Right forelimb (tissue), 1 donor: ENCODE results near the gene ZSWIM6.

Source experiments
- DNase-seq: peaks from one replicate; pipeline ENCODE4 v3.0.0-alpha.2; 2018

Gene ZSWIM6

DNA sequence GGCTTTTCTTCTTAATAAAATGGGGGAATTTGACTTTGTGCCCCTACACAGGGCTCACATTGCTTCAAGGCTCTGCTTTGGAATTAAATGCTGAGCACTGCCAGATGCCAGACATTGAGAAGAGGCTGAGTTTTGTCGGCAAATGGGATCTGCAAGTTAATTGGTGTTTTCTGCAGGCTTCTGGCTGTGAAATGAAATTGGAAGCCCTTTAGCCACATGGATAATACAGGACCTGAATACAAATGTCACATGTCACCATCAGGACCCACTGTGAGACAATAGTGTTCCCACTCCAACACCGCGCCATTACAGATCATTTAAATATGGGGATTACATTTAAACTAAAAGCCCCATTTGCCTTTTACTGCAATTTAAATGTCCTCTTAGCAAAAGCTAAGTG lies 164.4 kb downstream of the ZSWIM6 start:
- no peak for DNase-seq

DNA sequence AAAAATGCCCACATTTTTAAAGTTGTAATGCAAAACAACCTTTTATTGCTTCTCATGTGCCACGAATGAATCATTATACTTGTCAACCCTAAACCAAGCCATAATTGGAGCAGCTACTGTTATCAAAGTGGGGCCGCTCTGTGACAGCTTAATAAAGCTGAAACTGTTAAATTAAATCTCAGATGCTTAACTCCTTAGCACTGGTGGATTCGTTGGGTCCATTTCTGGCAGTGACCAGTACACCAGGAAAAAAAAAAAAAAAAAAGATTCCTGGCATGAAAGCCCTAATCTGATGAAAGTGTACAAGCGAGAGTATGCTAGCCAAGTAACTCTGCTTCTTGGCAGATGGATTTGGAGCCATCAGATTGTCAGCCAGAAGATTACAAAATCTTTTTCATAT lies 164.8 kb downstream of the ZSWIM6 start:
- no peak for DNase-seq

DNA sequence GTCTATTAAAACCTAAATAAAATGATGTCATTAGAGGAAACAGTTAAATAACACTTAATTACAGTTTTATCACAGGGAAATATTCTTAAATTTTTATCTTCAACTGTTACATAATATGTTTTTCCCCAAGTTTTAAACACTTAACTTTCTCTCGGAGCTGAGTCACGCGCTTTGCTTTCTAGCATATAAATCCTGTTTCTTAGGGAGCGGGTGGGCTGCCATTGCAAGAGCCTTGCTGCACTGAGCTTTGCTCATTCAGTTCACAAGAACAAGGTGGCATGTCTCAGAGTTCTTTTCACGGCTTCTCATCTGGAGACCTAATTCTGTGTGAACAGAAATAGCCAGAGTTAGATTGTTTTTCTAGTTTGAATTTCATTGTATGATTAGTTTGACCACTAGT lies 166.1 kb downstream of the ZSWIM6 start:
- DNase-seq, result no peak

DNA sequence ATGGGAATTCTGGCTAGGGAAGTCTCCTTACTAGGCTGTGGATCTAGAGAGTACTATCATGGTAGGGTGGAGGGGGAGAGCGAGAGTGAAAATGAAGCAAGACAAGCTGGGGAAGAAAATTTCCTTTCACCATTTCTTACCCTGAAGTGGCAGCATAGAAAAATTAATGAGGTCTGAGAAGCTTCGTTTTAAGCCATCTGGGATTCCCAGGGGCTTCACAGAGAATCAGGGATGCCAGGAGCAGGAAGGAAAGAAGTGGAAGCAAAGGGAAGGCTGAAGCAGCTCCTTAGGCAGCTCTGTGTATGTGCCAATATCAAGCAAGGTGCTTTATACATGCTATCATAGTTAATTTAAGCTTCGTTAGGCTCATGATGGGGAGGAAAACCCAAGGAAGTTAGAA lies 169.9 kb downstream of the ZSWIM6 start:
- no peak for DNase-seq

DNA sequence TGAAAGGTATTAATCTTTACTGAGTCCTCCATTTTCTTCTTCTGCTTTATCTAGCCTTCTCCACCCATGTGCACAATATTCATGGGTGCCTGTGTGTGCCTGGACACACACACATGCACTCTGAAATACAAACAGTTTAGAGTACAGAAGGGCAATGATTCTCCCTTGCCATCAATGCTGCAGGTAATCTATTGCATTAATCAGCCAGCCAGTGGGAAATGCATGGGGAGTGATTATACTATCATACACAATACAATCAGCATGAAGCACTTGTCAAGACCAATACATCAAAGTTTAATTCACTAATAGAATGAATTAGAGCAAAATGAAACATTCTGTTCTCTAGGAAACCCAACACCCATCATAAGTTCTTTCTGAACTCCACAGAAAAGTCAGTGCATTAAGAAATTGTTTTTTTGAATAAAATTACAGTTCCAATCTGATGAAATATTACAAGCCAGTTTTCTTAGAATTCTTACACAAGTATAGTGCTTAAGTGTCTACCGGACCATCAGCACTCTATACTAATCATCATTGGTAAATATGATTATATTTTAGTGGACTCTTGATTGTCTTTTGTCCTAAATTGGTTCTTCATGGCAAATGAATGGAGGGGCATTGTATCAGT lies 172.2 kb downstream of the ZSWIM6 start:
- DNase-seq, result no peak

DNA sequence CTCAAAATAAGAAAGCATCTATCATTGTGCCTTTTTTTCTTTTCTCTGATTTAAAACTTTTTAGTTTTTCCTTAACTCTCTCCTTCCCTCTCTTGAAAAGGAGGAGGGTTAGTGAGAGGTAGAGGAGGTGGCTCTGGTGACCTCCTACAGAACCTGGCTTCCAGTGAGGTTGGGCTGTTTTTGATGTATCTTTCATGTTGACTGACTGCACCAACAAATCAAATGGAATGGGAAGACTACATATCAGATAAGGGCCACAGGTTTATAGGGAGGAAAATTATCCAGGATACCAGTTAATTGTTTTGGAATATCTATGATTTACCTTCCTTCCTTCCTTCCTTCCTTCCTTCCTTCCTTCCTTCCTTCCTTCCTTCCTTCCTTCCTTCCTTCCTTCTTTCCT lies 173.2 kb downstream of the ZSWIM6 start:
- no peak for DNase-seq

DNA sequence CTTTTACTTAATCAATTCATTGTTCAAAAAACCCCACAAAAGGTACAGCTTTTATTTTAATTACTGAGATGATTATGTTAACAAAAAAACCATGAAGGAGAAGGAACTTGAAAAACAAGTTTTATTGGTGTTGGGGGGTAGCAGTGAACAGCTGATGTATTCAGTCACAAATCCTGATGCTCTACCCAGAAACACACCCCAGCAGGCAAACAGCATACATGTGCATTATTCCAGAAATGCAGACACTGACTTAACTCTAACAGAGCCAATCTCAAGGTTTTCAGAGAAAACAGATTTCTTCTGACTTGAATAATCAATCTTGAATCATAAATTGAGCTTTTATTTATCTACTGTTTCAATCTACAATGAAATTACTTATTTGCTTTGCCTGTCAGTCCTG lies 175.2 kb downstream of the ZSWIM6 start:
- no peak for DNase-seq

DNA sequence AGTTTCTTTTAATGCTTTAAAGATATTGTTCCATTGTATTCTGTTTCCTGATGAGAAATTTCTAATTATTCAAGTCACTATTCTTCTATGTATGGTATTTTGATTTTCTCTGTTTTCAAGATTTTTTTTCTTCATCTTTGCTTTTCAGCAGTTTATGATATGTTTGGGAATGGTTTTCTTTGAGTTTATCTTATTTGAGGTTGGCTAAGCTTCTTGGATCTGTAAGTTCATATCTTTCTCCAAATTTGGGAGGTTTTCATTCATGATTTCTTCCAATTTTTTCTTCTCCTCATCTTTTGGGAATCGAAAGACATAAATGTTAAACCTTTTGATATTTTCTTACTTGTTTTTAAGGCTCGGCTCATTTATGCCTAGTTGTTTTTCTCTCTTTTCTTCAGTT lies 184.9 kb downstream of the ZSWIM6 start:
- DNase-seq, result no peak

DNA sequence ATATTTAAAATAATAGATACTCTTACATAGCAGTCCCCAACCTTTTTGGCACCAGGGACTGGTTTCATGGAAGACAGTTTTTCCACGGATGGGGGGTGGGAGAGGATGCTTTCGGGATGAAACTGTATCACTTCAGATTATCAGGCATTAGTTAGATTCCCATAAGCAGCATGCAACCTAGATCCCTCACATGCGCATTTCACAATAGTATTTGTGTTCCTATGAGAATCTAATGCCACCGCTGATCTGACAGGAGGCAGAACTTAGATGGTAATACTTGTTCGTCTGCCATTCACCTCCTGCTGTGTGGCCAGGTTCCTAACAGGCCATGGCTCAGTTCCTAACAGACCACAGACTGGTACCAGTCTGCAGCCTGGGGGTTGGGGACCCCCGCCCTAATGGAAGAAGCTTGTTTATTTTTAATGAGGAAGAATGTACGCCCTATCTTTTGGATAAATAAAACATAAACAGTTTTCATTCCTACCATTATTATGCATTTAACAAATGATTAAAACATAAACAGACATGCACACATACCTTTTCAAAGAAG lies 187.7 kb downstream of the ZSWIM6 start:
- DNase-seq, result no peak

DNA sequence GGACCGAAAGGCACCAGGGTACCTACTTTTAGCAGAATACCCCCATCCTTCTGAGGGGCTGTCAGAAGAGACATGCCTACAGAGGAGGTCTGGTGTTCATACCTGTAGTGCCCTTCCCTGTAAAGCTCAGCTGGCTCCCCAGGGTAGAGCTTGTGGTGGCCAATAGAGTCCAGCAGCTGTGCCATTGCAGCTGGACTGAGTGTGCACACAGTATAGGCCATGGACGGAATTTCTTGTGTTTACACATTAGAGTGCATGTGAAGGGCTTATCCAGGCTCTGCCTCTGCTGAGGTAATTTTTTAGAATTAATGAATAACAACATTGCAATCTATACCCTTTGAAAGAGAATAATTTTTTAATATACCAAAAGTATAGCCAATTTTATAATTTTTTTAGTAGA lies 191.0 kb downstream of the ZSWIM6 start:
- no peak for DNase-seq

DNA sequence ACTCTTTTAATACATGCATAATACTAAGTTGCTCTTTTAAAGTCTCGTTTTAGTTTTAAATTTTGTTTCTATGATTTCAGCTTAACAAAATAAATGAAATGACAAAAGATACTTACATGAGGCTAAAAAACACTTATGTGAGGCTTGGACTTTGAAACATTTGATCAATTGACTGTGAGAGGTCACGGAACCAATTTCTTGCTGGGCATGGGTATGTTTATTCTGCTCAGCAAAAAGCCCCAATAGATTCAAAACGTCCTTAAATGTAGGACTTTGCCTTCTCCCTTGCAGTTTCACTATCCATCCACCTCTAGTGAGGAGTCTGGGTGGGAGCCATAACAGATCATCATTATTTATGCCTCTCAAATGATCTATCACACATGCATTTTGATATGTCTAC lies 191.9 kb downstream of the ZSWIM6 start:
- no peak for DNase-seq

DNA sequence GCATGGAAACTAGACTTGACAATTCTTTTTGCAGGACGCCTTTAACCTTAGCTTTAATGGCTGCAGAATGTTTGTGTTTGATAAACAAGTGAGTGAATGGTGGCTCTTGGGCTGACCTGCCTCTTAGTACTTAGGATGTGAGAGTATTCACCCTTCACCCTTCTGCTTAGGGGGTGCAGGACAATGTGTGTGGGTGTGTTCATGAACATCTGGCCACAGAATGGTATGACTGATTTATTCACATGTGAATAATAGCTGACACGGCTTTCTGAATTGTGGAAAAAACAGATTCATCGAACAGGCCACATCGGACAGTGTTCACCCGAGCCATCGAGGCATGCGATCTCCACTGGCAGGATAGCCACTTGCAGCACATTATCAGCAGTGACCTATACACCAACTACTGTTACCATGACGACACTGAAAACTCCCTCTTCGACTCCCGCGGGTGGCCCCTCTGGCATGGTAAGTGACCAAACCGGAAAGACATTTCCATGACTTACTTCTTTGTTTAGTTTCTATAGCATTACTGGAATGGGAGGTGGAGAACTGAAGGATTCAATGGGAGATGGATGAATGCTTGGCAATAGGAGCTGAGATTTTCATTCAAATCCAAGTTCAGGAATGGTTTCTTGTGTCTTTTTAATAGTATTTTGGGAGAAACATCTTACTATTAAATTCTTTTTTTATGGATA lies 193.6 kb downstream of the ZSWIM6 start:
- no peak for DNase-seq

DNA sequence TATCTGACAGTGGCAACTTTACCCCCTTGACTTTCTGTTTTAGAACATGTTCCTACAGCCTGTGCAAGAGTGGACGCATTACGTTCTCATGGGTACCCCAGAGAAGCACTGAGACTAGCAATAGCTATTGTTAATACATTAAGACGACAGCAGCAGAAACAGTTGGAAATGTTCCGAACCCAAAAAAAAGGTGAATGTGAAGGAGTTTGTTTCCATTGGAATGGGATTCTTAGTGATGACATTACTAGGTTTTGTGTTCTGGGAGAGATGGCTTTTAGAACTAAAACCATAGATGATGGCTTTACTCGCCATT lies 194.1 kb downstream of the ZSWIM6 start:
- DNase-seq, result no peak

DNA sequence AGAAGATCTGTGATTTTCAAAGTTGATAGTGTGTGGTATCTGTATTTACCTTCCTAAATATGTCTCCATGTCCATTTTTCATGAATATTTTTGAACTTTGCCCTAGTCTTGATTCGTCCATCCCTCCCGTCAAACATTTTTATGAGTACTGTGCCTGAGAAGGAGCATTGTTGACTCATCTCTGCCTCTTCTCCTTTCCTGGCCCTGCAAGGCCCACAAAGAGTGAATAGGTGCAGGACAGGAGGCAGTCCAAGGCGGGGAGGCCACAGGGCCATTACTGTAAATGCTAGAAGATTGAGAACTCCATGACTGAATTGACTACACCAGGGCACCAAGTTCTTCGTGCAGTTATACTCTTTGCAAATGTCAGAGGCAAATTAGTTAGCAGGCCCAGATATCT lies 200.9 kb downstream of the ZSWIM6 start:
- no peak for DNase-seq

DNA sequence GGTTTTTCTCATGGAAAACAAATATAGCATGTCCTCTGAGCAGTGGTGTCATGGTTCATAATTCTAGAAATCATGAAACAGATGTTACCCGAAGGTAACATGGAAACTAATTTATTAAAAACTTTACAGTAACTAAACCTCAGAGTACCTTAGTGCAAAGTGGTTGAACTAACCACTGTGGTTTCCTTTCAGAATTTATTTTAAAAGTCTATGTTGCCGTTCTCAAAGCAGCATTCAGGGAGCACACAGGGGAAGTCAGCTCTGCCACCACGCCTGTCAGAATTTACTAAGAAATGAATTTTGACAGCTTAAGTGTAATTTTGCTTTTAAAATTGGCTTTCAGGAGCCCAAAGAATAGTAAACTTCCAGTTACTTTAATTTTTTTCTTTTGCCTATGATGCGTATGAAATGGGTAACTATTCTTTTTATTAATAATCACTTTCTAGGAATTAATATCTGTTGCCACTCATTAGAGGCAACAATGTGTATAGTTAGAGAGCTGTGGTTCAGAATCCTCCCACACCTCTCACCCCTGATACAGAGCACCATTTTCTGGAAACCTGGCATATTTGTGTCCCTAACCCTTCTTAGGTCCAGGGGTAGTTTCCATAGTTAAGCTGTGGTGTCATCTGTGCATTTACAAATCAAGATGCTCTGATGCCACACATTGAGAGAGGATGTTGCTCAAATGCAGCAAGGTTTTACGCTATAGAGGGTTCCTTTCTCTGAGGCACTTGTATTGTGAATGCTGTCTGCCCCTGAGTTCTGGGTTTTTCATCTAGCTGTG lies 202.6 kb downstream of the ZSWIM6 start:
- DNase-seq, result no peak

DNA sequence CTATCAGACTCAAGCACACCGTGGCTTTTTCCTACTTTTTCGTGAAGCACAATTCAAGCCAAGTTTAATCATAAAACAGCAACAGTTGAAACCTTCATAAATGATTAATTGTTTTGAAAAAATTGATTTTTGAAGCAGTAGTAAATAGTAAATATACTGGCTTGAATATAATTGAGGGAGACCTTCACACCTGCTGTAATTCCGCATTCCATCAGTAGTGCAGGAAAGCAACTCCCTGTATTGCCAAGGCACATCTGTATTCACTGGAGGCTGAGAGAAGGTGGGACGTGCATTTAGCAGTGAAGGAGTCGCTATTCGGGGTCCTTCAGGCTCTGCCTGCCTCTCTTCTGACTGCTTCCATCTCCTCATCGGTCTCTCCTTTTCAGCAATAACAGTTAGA lies 203.8 kb downstream of the ZSWIM6 start:
- no peak for DNase-seq

DNA sequence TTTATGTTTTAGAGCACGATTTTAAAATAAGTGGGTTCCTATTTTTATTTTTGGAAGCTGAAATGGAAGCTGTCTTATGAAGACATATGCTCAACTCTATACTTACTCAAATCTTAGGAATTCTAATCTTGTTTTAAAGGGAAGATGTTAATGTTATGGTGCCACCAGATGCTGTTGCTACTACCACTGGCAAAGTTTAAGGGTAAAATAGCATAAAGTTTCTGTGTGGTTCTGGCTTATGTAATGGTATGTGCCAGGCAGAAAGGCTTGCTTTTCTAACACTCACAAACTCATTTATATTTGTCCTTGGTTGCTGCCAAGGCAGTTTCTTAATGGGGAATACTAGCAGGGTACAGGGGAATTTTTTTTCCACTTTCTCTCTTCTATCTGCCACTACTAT lies 204.9 kb downstream of the ZSWIM6 start:
- DNase-seq, result no peak

DNA sequence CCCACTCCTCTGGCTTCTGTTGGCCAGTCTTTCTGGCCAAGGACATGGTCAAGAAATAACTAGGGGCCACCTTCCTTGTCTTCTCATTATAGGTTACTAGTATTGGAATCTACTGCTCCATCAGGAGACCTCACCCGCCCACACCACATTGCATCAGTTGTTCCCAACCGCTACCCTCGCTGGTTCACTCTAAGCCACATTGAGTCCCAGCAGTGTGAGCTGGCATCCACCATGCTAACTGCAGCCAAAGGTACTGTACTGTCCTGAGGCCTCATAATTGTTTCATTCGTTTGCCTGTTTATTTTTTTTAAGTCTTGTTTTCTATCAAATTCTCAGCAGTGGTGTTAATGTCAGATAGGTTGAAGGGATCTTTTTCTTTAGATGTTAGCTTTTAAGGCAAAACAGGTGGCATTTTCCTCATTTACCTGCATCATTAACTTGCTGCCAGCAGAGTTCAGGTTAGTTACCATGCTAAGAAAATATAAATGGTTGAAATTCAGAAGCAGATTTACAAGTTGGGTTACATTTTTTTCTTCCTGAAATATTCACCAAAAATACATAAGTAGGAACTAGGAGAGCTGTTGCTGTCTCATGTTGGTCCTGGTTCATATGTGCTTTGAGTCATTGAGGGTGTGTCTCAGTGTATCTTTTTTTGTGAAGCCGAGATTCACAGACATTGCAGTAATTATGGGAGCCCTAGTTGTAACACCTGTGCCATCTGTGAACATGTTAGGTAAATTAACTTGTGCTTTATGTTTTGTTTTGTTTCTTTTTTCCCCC lies 206.9 kb downstream of the ZSWIM6 start:
- no peak for DNase-seq

DNA sequence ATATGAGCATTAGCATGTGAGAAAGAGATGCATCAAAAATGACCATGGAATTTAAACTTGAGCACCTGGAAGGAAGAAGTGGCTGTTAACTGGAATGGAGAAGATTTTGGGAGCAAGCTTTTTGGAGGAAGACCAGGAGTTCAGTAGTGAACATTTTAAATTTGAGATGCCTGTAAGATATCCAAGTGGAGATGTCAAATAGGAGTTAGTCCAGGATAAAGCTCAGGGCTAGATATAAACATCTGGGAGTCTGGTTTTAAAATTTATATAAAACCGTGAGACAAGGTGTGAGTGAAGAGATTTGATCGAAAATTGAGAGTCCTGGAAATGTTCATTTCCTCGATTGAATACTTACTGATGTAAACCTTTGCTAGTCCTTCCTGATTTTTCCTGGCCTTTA lies 217.5 kb downstream of the ZSWIM6 start:
- no peak for DNase-seq

DNA sequence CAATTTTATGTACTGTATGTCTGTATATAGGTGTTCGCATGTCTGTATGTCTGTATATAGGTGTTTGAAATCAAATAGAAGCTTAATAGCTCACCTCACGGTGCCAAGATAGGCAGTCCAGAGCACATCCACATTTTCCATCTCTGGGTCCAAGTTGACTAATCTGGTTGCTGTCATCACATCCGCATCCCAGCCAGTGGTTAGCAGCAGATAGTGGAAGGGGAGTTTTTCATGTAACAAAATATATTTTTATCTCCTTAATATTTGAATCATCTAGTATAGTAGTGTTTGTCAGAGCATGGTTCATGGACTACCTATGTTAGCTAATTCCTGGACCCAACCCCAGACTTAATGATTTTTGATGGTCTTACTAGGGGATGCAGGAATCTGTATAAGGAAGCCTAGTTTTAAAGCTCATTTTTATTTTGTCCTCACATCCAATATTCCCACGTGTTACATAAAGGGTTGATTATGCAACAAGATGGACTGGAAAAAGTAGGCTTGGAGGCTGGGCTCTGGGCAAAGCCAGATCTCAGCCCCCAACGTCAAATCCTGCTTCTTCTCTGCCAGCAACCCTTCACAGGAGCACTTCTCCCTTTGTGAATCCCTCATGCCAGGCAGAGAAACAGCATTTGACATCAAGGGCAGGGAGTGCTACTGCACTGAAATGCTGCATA lies 219.7 kb downstream of the ZSWIM6 start:
- no peak for DNase-seq

DNA sequence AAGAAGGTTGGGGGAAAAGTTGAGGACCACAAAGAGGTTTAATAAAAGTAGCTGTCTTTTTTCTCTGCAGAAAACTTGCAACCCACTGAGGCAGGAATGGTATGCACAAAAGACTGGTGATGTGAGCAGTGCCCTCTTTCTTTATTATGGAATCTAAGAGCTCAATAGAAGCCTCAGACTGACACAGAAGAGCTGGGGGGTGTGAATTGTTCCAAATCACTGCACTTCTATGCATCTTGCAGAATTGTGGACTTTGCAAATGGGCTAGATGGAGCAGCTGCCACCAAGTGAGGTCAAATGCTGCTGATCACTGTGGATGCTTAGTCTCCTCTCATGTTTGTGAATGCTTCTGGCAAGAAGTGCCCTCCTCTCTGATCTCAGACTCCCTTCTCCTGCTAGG lies 227.1 kb downstream of the ZSWIM6 start:
- no peak for DNase-seq

DNA sequence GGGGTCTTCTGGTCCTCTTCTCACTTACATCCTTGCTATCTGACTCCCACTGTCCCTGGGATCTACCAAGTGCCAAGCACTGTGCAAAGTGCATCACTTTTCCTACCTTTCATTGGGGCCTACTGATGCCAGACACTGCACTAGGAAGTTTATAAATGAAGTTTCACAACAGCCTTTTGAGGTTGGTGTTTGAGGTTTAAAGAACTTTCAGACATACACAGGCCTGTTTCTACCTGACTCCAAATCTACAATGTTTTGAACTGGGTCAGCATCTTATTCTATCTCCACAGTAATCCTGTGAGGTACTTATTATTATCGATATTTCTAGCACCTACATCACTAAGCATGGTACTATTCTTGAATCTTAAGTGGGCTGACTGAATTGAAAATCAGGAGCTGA lies 227.7 kb downstream of the ZSWIM6 start:
- DNase-seq, result no peak

DNA sequence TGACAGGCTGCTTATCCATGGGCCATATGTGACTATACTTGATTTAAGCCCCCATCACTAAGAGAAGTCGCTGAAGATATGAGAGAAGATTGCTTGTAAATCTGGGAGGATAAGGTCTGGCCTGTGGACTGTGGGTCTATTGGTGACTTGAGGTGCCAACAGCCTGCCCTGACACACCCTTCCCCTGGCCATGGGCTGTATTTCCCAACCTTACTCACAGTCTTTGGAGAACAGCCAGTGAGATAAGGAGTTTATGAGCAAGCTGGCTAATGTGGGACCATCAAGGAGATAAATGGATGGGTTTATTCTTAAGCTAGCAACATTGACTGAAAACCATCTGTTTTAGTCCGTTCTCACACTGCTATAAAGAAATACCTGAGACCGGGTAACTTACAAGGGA lies 231.3 kb downstream of the ZSWIM6 start:
- no peak for DNase-seq
